HUES6 (cell line): ENCODE measurements around the gene EID1.
"Not testable (repeated sequence)": the region's sequence is repeated elsewhere in the genome, so short reads cannot be mapped to it uniquely, and the experiment has no call there.

Experiments used
- H3K27ac ChIP-seq: 2 replicates; pipeline ENCODE4 v1.7.0; 2013; ENCODE audit warnings: low read depth, mild to moderate bottlenecking, low read length, inconsistent platforms
- H3K27me3 ChIP-seq: 2 replicates; pipeline ENCODE4 v1.6.1; 2013; ENCODE audit warnings: low read length; ENCODE audit not compliant: control insufficient read depth, insufficient read depth
- H3K36me3 ChIP-seq: 2 replicates; pipeline ENCODE4 v1.6.1; 2013; ENCODE audit warnings: low read length; ENCODE audit not compliant: control insufficient read depth, insufficient read depth
- H3K4me1 ChIP-seq: 2 replicates; pipeline ENCODE4 v1.6.1; 2013; ENCODE audit warnings: low read length; ENCODE audit not compliant: control insufficient read depth, insufficient read depth
- H3K4me3 ChIP-seq: 2 replicates; pipeline ENCODE4 v1.5.1; 2013; ENCODE audit warnings: low read depth, low read length
- H3K9ac ChIP-seq: one replicate; pipeline ENCODE4 v1.6.1; 2013; ENCODE audit warnings: mild to moderate bottlenecking, low read length
- H3K9me3 ChIP-seq: 2 replicates; pipeline ENCODE4 v1.6.1; 2013; ENCODE audit warnings: low read depth, low read length; ENCODE audit not compliant: control insufficient read depth, insufficient read depth

Gene EID1

DNA sequence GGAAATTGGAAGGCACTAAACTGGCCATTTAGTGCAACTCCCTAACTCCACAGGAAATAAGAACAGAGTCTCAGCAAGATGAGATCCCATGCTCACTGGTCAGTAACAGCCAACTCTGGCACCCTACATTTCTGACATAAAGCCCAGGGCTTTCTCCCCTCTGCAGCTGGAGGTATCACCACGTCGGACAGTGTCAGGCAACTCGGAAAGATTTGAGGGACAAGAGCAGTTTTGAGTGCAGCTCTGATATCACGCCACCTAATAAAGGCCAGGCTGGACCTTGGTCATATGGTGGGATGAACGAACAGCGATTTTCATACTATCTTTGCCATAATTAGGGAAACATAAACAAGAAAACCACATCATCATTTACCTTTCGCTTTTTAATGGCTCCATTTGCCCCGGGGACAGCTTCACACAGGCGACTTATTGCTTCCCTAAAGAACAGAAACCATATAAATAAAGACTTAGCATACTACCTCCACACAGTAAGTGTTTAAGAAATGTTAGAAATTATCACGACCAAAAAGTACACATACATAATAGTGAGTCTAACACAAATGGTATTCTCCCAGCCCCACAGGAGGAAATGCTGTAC lies 12.5 kb downstream of the EID1 start:
- no peaks in the 10 kb centered on the region for H3K27me3 ChIP-seq
- H3K36me3 ChIP-seq, result no peaks in the 10 kb centered on the region
- no peaks in the 10 kb centered on the region for H3K4me1 ChIP-seq
- no peak overlapping the region for H3K27ac ChIP-seq
- H3K9ac ChIP-seq, result no peak overlapping the region
- H3K4me3 ChIP-seq, result no peak overlapping the region
- no peaks in the 10 kb centered on the region for H3K9me3 ChIP-seq

DNA sequence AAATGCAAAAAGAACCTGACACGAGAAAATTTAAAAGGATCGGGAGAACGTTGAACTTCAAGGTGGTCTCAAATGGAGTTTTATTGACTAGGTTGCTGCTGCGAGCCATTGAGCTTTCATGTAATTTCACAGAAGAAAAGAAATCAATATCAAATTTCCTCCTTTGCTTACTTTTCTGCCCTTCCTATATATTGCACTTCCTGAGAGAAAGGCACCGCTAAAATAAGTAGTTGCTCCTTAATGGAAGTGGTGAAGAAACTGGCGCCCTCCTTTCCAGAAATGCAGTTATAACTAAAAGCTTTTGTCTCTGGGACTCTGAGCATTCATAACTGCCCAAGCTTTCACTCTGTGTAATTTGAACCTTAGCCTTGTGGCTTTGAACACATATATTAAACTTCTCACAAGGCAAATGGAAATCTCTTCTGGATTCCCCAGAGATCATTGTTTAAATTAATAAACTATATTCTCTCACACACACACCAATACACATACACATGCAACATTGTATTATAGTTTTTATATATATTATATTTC lies 13.4 kb downstream of the EID1 start:
- no peaks in the 10 kb centered on the region for H3K4me1 ChIP-seq
- no peaks in the 10 kb centered on the region for H3K36me3 ChIP-seq
- H3K4me3 ChIP-seq, result no peak overlapping the region
- no peaks in the 10 kb centered on the region for H3K9me3 ChIP-seq
- H3K27me3 ChIP-seq, result no peaks in the 10 kb centered on the region
- no peak overlapping the region for H3K9ac ChIP-seq
- H3K27ac ChIP-seq, result no peak overlapping the region

GRCh38 chr15:48893311-48893710 lies 15.4 kb downstream of the EID1 start:
- Histone ChIP-seq H3K4me3 (no peak overlapping the region), H3K27me3 (no peaks in the 10 kb centered on the region), H3K27ac (no peak overlapping the region), H3K36me3 (no peaks in the 10 kb centered on the region), H3K4me1 (peaks cover 14% of the 10 kb centered on the region), H3K9me3 (no peaks in the 10 kb centered on the region), H3K9ac (no peak overlapping the region)

GRCh38 chr15:48896869-48897814 lies 19.2 kb downstream of the EID1 start:
- H3K27ac ChIP-seq, result no peak overlapping the region

GRCh38 chr15:48898032-48898431 lies 20.1 kb downstream of the EID1 start:
- Histone ChIP-seq H3K27ac (no peak overlapping the region), H3K4me1 (peaks cover 14% of the 10 kb centered on the region), H3K36me3 (no peaks in the 10 kb centered on the region), H3K27me3 (no peaks in the 10 kb centered on the region), H3K9ac (no peak overlapping the region), H3K9me3 (no peaks in the 10 kb centered on the region), H3K4me3 (no peak overlapping the region)

More at GRCh38 chr15:48896869-48897814, 19.2 kb downstream of the EID1 start:
- Histone ChIP-seq H3K4me3 (no peak overlapping the region), H3K4me1 (peaks cover 14% of the 10 kb centered on the region), H3K36me3 (no peaks in the 10 kb centered on the region), H3K9ac (no peak overlapping the region), H3K9me3 (no peaks in the 10 kb centered on the region), H3K27me3 (no peaks in the 10 kb centered on the region)

DNA sequence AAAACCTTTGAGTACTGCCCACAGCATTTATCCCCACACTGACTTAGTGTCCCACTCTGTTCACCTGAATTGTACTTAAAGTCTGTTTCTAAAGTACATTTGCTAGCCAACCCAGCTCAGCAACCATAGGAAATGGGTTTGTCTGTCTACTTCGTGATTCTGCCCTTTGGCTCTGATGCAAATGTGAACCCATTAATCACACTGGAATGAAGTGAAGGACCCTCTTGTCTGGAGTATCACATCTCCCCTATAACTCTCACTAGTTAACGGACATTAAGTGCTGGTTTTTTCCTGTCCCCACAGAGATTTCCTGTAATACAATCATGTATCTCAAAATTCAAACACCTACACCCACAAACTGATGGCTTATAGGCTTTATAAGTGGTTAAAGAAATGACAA lies 20.5 kb downstream of the EID1 start:
- Histone ChIP-seq H3K4me1 (peaks cover 14% of the 10 kb centered on the region), H3K27me3 (no peaks in the 10 kb centered on the region), H3K36me3 (no peaks in the 10 kb centered on the region), H3K27ac (no peak overlapping the region), H3K9me3 (no peaks in the 10 kb centered on the region), H3K9ac (no peak overlapping the region), H3K4me3 (no peak overlapping the region)

- Histone ChIP-seq H3K27ac (no peak overlapping the region), H3K9ac (no peak overlapping the region)
Measured at GRCh38 chr15:48899793-48900192, 21.9 kb downstream of the EID1 start.

DNA sequence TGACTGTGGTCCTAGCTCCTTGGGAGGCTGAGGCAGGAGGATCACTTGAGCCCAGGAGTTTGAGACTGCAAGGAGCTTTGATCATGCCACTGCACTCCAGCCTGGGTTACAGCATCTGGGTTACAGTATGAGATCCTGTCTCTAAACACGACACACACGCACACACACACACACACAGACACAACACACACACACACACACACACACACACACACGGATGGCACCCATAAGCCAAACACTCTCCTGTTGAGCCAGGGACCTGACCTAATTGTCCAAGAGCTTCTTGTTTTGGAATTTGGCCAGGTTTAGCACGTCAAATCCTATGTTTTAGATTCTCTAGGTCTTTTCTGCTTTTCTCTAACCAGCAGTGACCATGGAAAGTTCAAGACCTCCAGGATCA lies 26.8 kb downstream of the EID1 start:
- Histone ChIP-seq H3K9me3 (no peaks in the 10 kb centered on the region), H3K9ac (no peak overlapping the region), H3K27ac (no peak overlapping the region), H3K4me3 (no peak overlapping the region), H3K27me3 (no peaks in the 10 kb centered on the region), H3K36me3 (no peaks in the 10 kb centered on the region), H3K4me1 (no peaks in the 10 kb centered on the region)

More at GRCh38 chr15:48899793-48900192, 21.9 kb downstream of the EID1 start:
- peaks cover 14% of the 10 kb centered on the region for H3K4me1 ChIP-seq
- H3K27me3 ChIP-seq, result no peaks in the 10 kb centered on the region
- no peaks in the 10 kb centered on the region for H3K36me3 ChIP-seq
- H3K9me3 ChIP-seq, result no peaks in the 10 kb centered on the region
- H3K4me3 ChIP-seq, result no peak overlapping the region

DNA sequence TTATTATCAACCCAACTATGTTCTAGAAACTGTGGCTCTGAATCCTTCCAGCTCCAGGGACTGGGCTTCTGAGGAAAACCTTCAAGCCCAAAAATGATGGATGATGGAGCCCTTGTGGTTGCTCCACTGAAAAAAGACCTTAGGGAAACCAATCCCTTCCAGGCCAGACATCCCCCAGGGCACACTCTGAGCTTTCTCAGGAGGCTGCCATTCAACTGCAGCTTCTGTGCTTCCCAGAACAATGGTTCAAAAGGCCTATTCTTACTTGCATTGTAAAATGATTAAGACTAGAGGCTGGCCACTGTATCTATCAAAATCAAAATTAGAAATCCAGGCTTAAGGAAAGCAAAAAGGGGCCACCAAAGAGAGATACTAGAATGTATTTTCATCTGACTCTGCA lies 27.3 kb downstream of the EID1 start:
- Histone ChIP-seq H3K27ac (no peak overlapping the region), H3K4me3 (no peak overlapping the region), H3K4me1 (no peaks in the 10 kb centered on the region), H3K36me3 (no peaks in the 10 kb centered on the region), H3K9ac (no peak overlapping the region), H3K27me3 (no peaks in the 10 kb centered on the region), H3K9me3 (no peaks in the 10 kb centered on the region)

- no peak overlapping the region for H3K9ac ChIP-seq
- H3K27me3 ChIP-seq, result no peaks in the 10 kb centered on the region
- no peaks in the 10 kb centered on the region for H3K4me1 ChIP-seq
- no peaks in the 10 kb centered on the region for H3K9me3 ChIP-seq
- no peak overlapping the region for H3K4me3 ChIP-seq
- H3K27ac ChIP-seq, result no peak overlapping the region
- H3K36me3 ChIP-seq, result no peaks in the 10 kb centered on the region
Measured at GRCh38 chr15:48905847-48906246, 27.9 kb downstream of the EID1 start.

- H3K9me3 ChIP-seq, H3K27me3 ChIP-seq, H3K4me1 ChIP-seq, H3K36me3 ChIP-seq, H3K9ac ChIP-seq, H3K27ac ChIP-seq, H3K4me3 ChIP-seq: not testable (repeated sequence)
Measured at GRCh38 chr15:48909313-48909712, 31.4 kb downstream of the EID1 start.
